ENCODE measurements around the gene PPP2R2B.

PPP2R2B gene

GRCh38 chr5:146721073-146721815 lies 157.3 kb downstream of the PPP2R2B start:
- DNase-seq (ENCODE audit: insufficient read length, low spot score) (no peak), FAIRE-seq (no peak)
- TF ChIP-seq CTCF (IDR thresholded peaks at IDR 0.05; ENCODE audit: insufficient read depth, missing control alignments), result no peak

GRCh38 chr5:146720107-146720506 lies 158.4 kb downstream of the PPP2R2B start:
- FAIRE-seq (peak; percentile 6), DNase-seq (ENCODE audit: insufficient read length, low spot score) (no peak)
- no peak for TF ChIP-seq CTCF (IDR thresholded peaks at IDR 0.05; ENCODE audit: insufficient read depth, missing control alignments)

- no peak for TF ChIP-seq CTCF (IDR thresholded peaks at IDR 0.05; ENCODE audit: insufficient read depth, missing control alignments)
- DNase-seq (ENCODE audit: insufficient read length, low spot score) (no peak), FAIRE-seq (peak; percentile 25)
Measured at GRCh38 chr5:146719179-146719578, 159.4 kb downstream of the PPP2R2B start.

- DNase-seq (ENCODE audit: insufficient read length, low spot score) (no peak), FAIRE-seq (peak; percentile 95)
- no peak for TF ChIP-seq CTCF (IDR thresholded peaks at IDR 0.05; ENCODE audit: insufficient read depth, missing control alignments)
Measured at GRCh38 chr5:146718609-146719008, 159.9 kb downstream of the PPP2R2B start.

- TF ChIP-seq CTCF (IDR thresholded peaks at IDR 0.05; ENCODE audit: insufficient read depth, missing control alignments), result no peak
- DNase-seq (ENCODE audit: insufficient read length, low spot score) (no peak), FAIRE-seq (no peak)
Measured at GRCh38 chr5:146717951-146718350, 160.6 kb downstream of the PPP2R2B start.

GRCh38 chr5:146716636-146717035 lies 161.9 kb downstream of the PPP2R2B start:
- TF ChIP-seq CTCF (IDR thresholded peaks at IDR 0.05; ENCODE audit: insufficient read depth, missing control alignments), result no peak
- DNase-seq (ENCODE audit: insufficient read length, low spot score), result no peak
- no peak for FAIRE-seq

GRCh38 chr5:146710348-146710747 lies 168.2 kb downstream of the PPP2R2B start:
- DNase-seq (ENCODE audit: insufficient read length, low spot score), result no peak
- FAIRE-seq, result peak; percentile 85
- no peak for TF ChIP-seq CTCF (IDR thresholded peaks at IDR 0.05; ENCODE audit: insufficient read depth, missing control alignments)
